Smooth muscle cell (in vitro differentiated cells): ENCODE results near the gene KANK2. TPM values are rescaled to one million over a fixed set of nuclear protein-coding genes. Genes with fewer than 3 reads are reported as not detected.

Source experiments
- DNase-seq: peaks from one replicate; lab custom pipeline; 2025; ENCODE audit not compliant: unreplicated experiment; lab: John Stamatoyannopoulos, UW
- H2AFZ ChIP-seq: fragments of 200-600 bp; sonication (generic); 2 replicates; pipeline ENCODE4 v1.6.0; 2016; ENCODE audit warnings: antibody characterized with exemption, low read depth, mild to moderate bottlenecking
- H3F3A ChIP-seq: fragments of 200-600 bp; sonication (generic); 2 replicates; pipeline ENCODE4 v1.6.0; 2017; ENCODE audit warnings: antibody characterized with exemption, low read depth
- H3K27ac ChIP-seq: fragments of 200-600 bp; sonication (generic); 2 replicates; pipeline ENCODE4 v1.5.1; 2016; ENCODE audit warnings: low read depth, mild to moderate bottlenecking
- H3K27me3 ChIP-seq: fragments of 200-600 bp; sonication (generic); 2 replicates; pipeline ENCODE4 v1.6.1; 2016; ENCODE audit warnings: low read depth, mild to moderate bottlenecking
- H3K36me3 ChIP-seq: fragments of 200-600 bp; sonication (generic); 2 replicates; pipeline ENCODE4 v1.5.1; 2016; ENCODE audit warnings: low read depth
- H3K4me1 ChIP-seq: fragments of 200-600 bp; sonication (generic); 2 replicates; pipeline ENCODE4 v1.5.1; 2016; ENCODE audit warnings: low read depth
- H3K4me2 ChIP-seq: fragments of 200-600 bp; sonication (generic); 2 replicates; pipeline ENCODE4 v1.6.0; 2016; ENCODE audit warnings: mild to moderate bottlenecking
- H3K4me3 ChIP-seq: fragments of 200-600 bp; sonication (generic); 2 replicates; pipeline ENCODE4 v1.5.1; 2016; ENCODE audit warnings: mild to moderate bottlenecking
- H3K79me2 ChIP-seq: fragments of 200-600 bp; sonication (generic); 2 replicates; pipeline ENCODE4 v1.6.0; 2016; ENCODE audit warnings: low read depth, mild to moderate bottlenecking
- H3K9ac ChIP-seq: fragments of 200-600 bp; sonication (generic); 2 replicates; pipeline ENCODE4 v1.6.0; 2016; ENCODE audit warnings: low read depth
- H3K9me3 ChIP-seq: fragments of 200-600 bp; sonication (generic); replicated peaks from 2 replicates; pipeline ENCODE4 v1.5.1; 2016; ENCODE audit warnings: low read depth
- H4K20me1 ChIP-seq: fragments of 200-600 bp; sonication (generic); 2 replicates; pipeline ENCODE4 v1.6.0; 2016; ENCODE audit warnings: low read depth
- CTCF ChIP-seq: fragments of 200-600 bp; sonication (generic); IDR thresholded peaks from 2 replicates; pipeline ENCODE4 v1.5.1; 2017; ENCODE audit warnings: borderline replicate concordance, mild to moderate bottlenecking, antibody characterized with exemption; ENCODE audit not compliant: insufficient read depth, poor library complexity, severe bottlenecking
- WGBS: methylation state at CpG from one replicate; pipeline ENCODE4 v1.1.7; 2016; ENCODE audit warnings: low lambda C conversion rate; 5-methylcytosine and 5-hydroxymethylcytosine counted together
- polyA plus RNA-seq: library from polyadenylated mRNA; unstranded; fragments of >200 nt; fragmentation: Nextera tagmentation; extraction: Ambion mirVana; gene quantifications from 2 replicates; pipeline ENCODE4 v1.2.1, GENCODE V29; 2016
- total RNA-seq: library from RNA; depleted of rRNA; stranded (reverse); fragments of >200 nt; gene quantifications from 2 replicates; pipeline ENCODE4 v1.2.3, GENCODE V29; 2014

Gene KANK2
- total and polyA plus RNA-seq, 2 experiments from 2014 or later, result 28.1 to 32.0 TPM

GRCh38 chr19:11224429-11224828 is 27.1 kb upstream of the KANK2 start:
- Histone ChIP-seq H3K36me3 (peaks cover 15% of the 10 kb centered on the region), H3K4me3 (no peak overlapping the region), H3K9ac (no peak overlapping the region), H4K20me1 (no peaks in the 10 kb centered on the region), H3K27ac (no peak overlapping the region), H3K27me3 (no peaks in the 10 kb centered on the region), H3K9me3 (peaks cover 3% of the 10 kb centered on the region), H3K4me2 (no peak overlapping the region), H3K4me1 (no peaks in the 10 kb centered on the region), H2AFZ (no peak overlapping the region), H3K79me2 (no peaks in the 10 kb centered on the region), H3F3A (no peaks in the 10 kb centered on the region)
- TF ChIP-seq CTCF, result no peak
- over 99% methylated on average over 7 of the region's 7 CpGs for WGBS
- DNase-seq, result no peak

- H3K27me3 ChIP-seq, result no peaks in the 10 kb centered on the region
- peaks cover 15% of the 10 kb centered on the region for H3K36me3 ChIP-seq
- H2AFZ ChIP-seq, result no peak overlapping the region
- H3K4me3 ChIP-seq, result no peak overlapping the region
- H3K9ac ChIP-seq, result no peak overlapping the region
- TF ChIP-seq CTCF, result no peak
- no peak for DNase-seq
- H3F3A ChIP-seq, result no peaks in the 10 kb centered on the region
- H3K9me3 ChIP-seq, result peaks cover 3% of the 10 kb centered on the region
- no peaks in the 10 kb centered on the region for H3K4me1 ChIP-seq
- no peak overlapping the region for H3K4me2 ChIP-seq
- no peaks in the 10 kb centered on the region for H3K79me2 ChIP-seq
- no peak overlapping the region for H3K27ac ChIP-seq
- WGBS, result 97% methylated on average over 3 of the region's 3 CpGs
- H4K20me1 ChIP-seq, result no peaks in the 10 kb centered on the region
These were observed 25.9 kb upstream of the KANK2 start for GRCh38 chr19:11223200-11223599.

GRCh38 chr19:11221082-11221598 is 23.8 kb upstream of the KANK2 start:
- no peak overlapping the region for H3K4me2 ChIP-seq
- no peaks in the 10 kb centered on the region for H3K4me1 ChIP-seq
- no peak overlapping the region for H2AFZ ChIP-seq
- TF ChIP-seq CTCF, result no peak
- H3K79me2 ChIP-seq, result no peaks in the 10 kb centered on the region
- no peak overlapping the region for H3K4me3 ChIP-seq
- H3K27me3 ChIP-seq, result no peaks in the 10 kb centered on the region
- H3K9ac ChIP-seq, result no peak overlapping the region
- no peaks in the 10 kb centered on the region for H3F3A ChIP-seq
- WGBS, result 100% methylated on average over 3 of the region's 3 CpGs
- H3K36me3 ChIP-seq, result peaks cover 15% of the 10 kb centered on the region
- H3K9me3 ChIP-seq, result peaks cover 3% of the 10 kb centered on the region
- H3K27ac ChIP-seq, result no peak overlapping the region
- no peak for DNase-seq
- H4K20me1 ChIP-seq, result no peaks in the 10 kb centered on the region

GRCh38 chr19:11214387-11214786 is 17.0 kb upstream of the KANK2 start:
- Histone ChIP-seq H3K9me3 (no peaks in the 10 kb centered on the region), H3F3A (peaks cover 9% of the 10 kb centered on the region), H3K4me1 (no peaks in the 10 kb centered on the region), H2AFZ (no peak overlapping the region), H4K20me1 (no peaks in the 10 kb centered on the region), H3K9ac (no peak overlapping the region), H3K27me3 (no peaks in the 10 kb centered on the region), H3K4me2 (no peak overlapping the region), H3K27ac (no peak overlapping the region), H3K36me3 (no peaks in the 10 kb centered on the region), H3K4me3 (no peak overlapping the region), H3K79me2 (no peaks in the 10 kb centered on the region)
- DNase-seq, result no peak
- TF ChIP-seq CTCF, result no peak
- 95% methylated on average over 6 of the region's 6 CpGs for WGBS
